T-cell (primary cell): ENCODE measurements around the gene GBP3. TPM values are rescaled to one million over a fixed set of nuclear protein-coding genes. Genes with fewer than 3 reads are reported as not detected.
A peak's percentile ranks its signal among the peaks of the same experiment; 100 is the strongest.
"Not testable (repeated sequence)": the region's sequence is repeated elsewhere in the genome, so short reads cannot be mapped to it uniquely, and the experiment has no call there.

Source experiments
- ATAC-seq, 4 experiments: fragments of 200-7000 bp in 3 of 4; fragments of 150-1000 bp in 1 of 4; cut with Tn5 transposase; replicated peaks in 1 of 4; 1 replicate in 3 of 4; 2 replicates in 1 of 4; pipeline ENCODE4 v1.10.0; 2021; ENCODE audit warnings: moderate library complexity in 3 of 4, mild to moderate bottlenecking in 2 of 4, moderate number of reproducible peaks in 1 of 4
- CTCF ChIA-PET, 2 donors: fragments of 300-600 bp; sonication (Branson Sonifier 250); formaldehyde crosslinking; loops; one replicate each; lab custom pipeline; 2022; ENCODE audit warnings: antibody characterized with exemption in 2 of 2; lab: Charles Lee
- POLR2A ChIA-PET, 2 donors: fragments of 300-600 bp; sonication (Branson Sonifier 250); formaldehyde crosslinking; loops; one replicate each; lab custom pipeline; 2022; ENCODE audit warnings: antibody characterized with exemption in 2 of 2; lab: Charles Lee
- DNase-seq, 35 experiments: peaks; one replicate each; pipeline versions ENCODE4 v3.0.0 to v3.0.0-alpha.2; 2013 to 2023
- H3K27ac ChIP-seq: one replicate; pipeline ENCODE4 v1.5.1; 2013; ENCODE audit warnings: low read length
- H3K27me3 ChIP-seq, 2 experiments: replicated peaks in 1 of 2; 1 replicate in 1 of 2; 2 replicates in 1 of 2; pipeline versions ENCODE4 v1.6.1 to v1.7.0; 2013; ENCODE audit warnings: low read length in 1 of 2, mixed read lengths in 1 of 2; ENCODE audit not compliant: control insufficient read depth in 2 of 2, insufficient read depth in 2 of 2; ENCODE audit errors: extremely low read depth in 1 of 2
- H3K36me3 ChIP-seq, 2 donors: 1 replicate in 1 of 2; 2 replicates in 1 of 2; pipeline versions ENCODE4 v1.6.1 to v1.7.0; 2013; ENCODE audit warnings: low read length in 1 of 2; ENCODE audit not compliant: control insufficient read depth in 2 of 2, insufficient read depth in 1 of 2; ENCODE audit errors: extremely low read depth in 1 of 2
- H3K4me1 ChIP-seq, 2 experiments: 1 replicate in 1 of 2; 2 replicates in 1 of 2; pipeline versions ENCODE4 v1.6.1 to v1.7.0; 2013; ENCODE audit warnings: low read length in 2 of 2, mixed read lengths in 1 of 2; ENCODE audit not compliant: insufficient read depth in 2 of 2, control insufficient read depth in 1 of 2; ENCODE audit errors: extremely low read depth in 1 of 2
- H3K4me3 ChIP-seq, 2 donors: 1 replicate in 1 of 2; 2 replicates in 1 of 2; pipeline versions ENCODE4 v1.5.1 to v1.7.0; 2013; ENCODE audit warnings: mild to moderate bottlenecking in 2 of 2, low read length in 1 of 2, moderate library complexity in 1 of 2; ENCODE audit not compliant: control insufficient read depth in 1 of 2; ENCODE audit errors: extremely low read depth in 1 of 2
- H3K9me3 ChIP-seq: 2 replicates; pipeline ENCODE4 v1.7.0; 2013
- H3K27ac Mint-ChIP-seq, 2 donors: one replicate each; pipeline ENCODE4 v1.8.0; 2020 to 2021; ENCODE audit warnings: mild to moderate bottlenecking in 2 of 2, mixed read lengths in 2 of 2
- H3K27me3 Mint-ChIP-seq, 2 donors: one replicate each; pipeline ENCODE4 v1.8.0; 2021 to 2022; ENCODE audit warnings: mixed read lengths in 2 of 2
- H3K36me3 Mint-ChIP-seq: one replicate; pipeline ENCODE4 v1.8.0; 2021; ENCODE audit warnings: mixed read lengths
- H3K4me1 Mint-ChIP-seq, 3 donors: one replicate each; pipeline ENCODE4 v1.8.0; 2020 to 2022; ENCODE audit warnings: mixed read lengths in 3 of 3, mild to moderate bottlenecking in 1 of 3
- H3K4me3 Mint-ChIP-seq, 3 donors: one replicate each; pipeline ENCODE4 v1.8.0; 2020 to 2022; ENCODE audit warnings: mild to moderate bottlenecking in 3 of 3, mixed read lengths in 3 of 3, moderate library complexity in 3 of 3
- H3K9me3 Mint-ChIP-seq, 3 donors: one replicate each; pipeline ENCODE4 v1.8.0; 2020 to 2022; ENCODE audit warnings: mixed read lengths in 3 of 3
- WGBS: methylation state at CpG from one replicate; pipeline ENCODE4 v1.1.5; 2013; ENCODE audit warnings: missing lambda C conversion rate; ENCODE audit not compliant: insufficient coverage; 5-methylcytosine and 5-hydroxymethylcytosine counted together
- total RNA-seq, 35 experiments: library from RNA in 6 of 35; stranded (reverse) in 6 of 35; fragments of 120-200 nt in 1 of 35; gene quantifications; one replicate each; pipeline versions ENCODE4 v1.2.1 to v1.2.4 and lab custom pipeline; 2013 to 2026

The GBP3 gene
- total RNA-seq, 5 donors from 2014 or later (not counting 1 experiment from before 2014, with no cell fraction given): 26.7 to 52.0 (median 39.2) TPM

DNA sequence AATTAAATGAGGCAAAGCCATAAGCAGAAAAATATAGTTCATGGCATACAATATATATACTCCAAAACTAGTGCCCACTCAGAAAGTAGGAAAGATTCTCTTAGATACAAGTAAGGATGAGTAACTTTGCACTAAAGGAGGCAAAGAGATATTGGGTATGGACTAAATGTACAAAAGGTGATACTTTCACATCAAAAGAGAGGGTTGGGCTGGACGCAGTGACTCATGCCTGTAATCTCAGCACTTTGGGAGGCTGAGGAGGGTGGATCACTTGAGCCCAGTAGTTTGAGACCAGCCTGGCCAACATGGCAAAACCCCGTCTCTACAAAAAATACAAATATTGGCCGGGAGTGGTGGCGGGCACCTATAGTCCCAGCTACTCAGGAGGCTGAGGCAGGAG lies 37.0 kb downstream of the GBP3 start:
- no peaks in the 10 kb centered on the region for H3K9me3 ChIP-seq
- Mint-ChIP-seq H3K36me3 (peaks cover 24% of the 10 kb centered on the region), H3K4me3 (no peak overlapping the region), H3K9me3 (no peaks in the 10 kb centered on the region), H3K27me3 (no peaks in the 10 kb centered on the region), H3K27ac (peak overlapping the region; percentile 81 to 92), H3K4me1 (peaks cover 71 to 83% (median 80%) of the 10 kb centered on the region in 3 donors)
- DNase-seq (no peak), ATAC-seq (no peak)
- no peaks in the 10 kb centered on the region for H3K27me3 ChIP-seq
- H3K36me3 ChIP-seq: peaks cover 0 to 43% of the 10 kb centered on the region in 2 donors
- H3K4me3 ChIP-seq: no peak overlapping the region
- peaks cover 5 to 22% of the 10 kb centered on the region in 2 experiments for H3K4me1 ChIP-seq
- ChIA-PET CTCF (interaction anchor here (0.6 to 3.4 kb wide), 7 partner anchors 13 to 468 kb away, joined by 3 to 32 read pairs (median 9); partner anchors contain the start of gene GBP3 (in 1 of the 2)), POLR2A (no interaction called here)
- 92% methylated on average over 2 of the region's 4 CpGs for WGBS
- H3K27ac ChIP-seq: peak overlapping the region; percentile 49

DNA sequence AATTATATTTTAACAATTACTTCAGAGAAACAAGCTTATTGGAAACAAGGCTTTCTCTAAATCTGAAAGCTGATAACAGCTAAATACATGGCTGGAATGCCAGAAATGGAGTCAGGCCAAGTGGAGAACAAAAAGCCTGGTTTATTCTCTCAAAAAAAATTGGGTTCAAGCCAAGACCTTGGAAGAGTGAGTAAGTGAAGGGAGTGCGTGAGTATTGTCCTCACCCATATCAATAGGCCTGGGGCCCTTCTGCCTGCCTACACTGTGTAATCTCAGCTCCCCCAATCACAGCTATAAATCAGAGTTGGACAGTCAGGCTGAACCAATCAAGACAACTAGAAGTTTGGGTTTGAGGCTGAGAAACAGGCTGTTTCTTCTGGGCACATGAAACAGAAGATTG lies 37.6 kb downstream of the GBP3 start:
- Histone ChIP-seq H3K27me3 (no peaks in the 10 kb centered on the region), H3K4me3 (no peak overlapping the region), H3K9me3 (no peaks in the 10 kb centered on the region), H3K36me3 (peaks cover 0 to 45% of the 10 kb centered on the region in 2 donors), H3K4me1 (peaks cover 5 to 19% of the 10 kb centered on the region in 2 experiments), H3K27ac (peak overlapping the region; percentile 49)
- peak overlapping the region; percentile 81 to 92 for H3K27ac Mint-ChIP-seq
- WGBS: no CpG with 5 or more reads among the region's 1 CpG
- peak overlapping the region in 1 of 3 donors; percentile 35 for H3K4me3 Mint-ChIP-seq
- POLR2A ChIA-PET: interaction anchor here (0.8 to 1.7 kb wide), 2 partner anchors 37 to 644 kb away, joined by 3 to 10 read pairs; partner anchors contain the start of gene GBP3 (in 1 of the 2)
- no peak for DNase-seq
- peak in 1 of 4 experiments; percentile 35 for ATAC-seq
- H3K27me3 Mint-ChIP-seq: no peaks in the 10 kb centered on the region
- H3K4me1 Mint-ChIP-seq: peaks cover 68 to 81% (median 78%) of the 10 kb centered on the region in 3 donors
- H3K9me3 Mint-ChIP-seq: no peaks in the 10 kb centered on the region
- CTCF ChIA-PET: interaction anchor here (0.7 to 3.4 kb wide), 26 partner anchors 10 to 604 kb away, joined by 3 to 32 read pairs (median 6); partner anchors contain the start of gene GBP3 (in 1 of the 2)
- peaks cover 27% of the 10 kb centered on the region for H3K36me3 Mint-ChIP-seq

DNA sequence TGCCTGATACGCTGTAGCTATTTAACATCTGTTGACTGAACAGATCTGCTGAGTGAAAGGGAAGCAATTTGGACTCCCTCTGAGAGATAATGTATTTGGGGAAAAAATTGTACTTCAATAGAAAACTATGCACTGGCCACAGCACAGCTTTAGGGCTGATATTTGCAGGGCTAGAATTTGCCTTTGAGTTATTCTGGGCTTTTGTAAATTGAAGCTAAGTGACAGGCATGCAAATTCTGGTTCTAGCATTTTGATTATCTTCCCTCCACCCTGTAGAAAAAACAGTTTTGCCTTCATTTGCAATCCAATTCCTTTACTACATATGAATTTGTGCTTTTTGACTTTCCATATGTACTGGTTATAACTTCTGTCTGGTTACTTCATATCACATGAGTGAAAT lies 38.1 kb downstream of the GBP3 start:
- no peak for DNase-seq
- Histone ChIP-seq H3K4me1 (peaks cover 4 to 15% of the 10 kb centered on the region in 2 experiments), H3K36me3 (peaks cover 0 to 49% of the 10 kb centered on the region in 2 donors), H3K27ac (peak overlapping the region; percentile 49), H3K9me3 (no peaks in the 10 kb centered on the region), H3K27me3 (no peaks in the 10 kb centered on the region), H3K4me3 (peak overlapping the region in 1 of 2 donors; percentile 2)
- no peaks in the 10 kb centered on the region for H3K27me3 Mint-ChIP-seq
- no CpG with 5 or more reads among the region's 1 CpG for WGBS
- H3K36me3 Mint-ChIP-seq: peaks cover 31% of the 10 kb centered on the region
- peak overlapping the region; percentile 81 to 92 for H3K27ac Mint-ChIP-seq
- peak overlapping the region in 1 of 3 donors; percentile 35 for H3K4me3 Mint-ChIP-seq
- ChIA-PET CTCF (interaction anchor here (0.7 to 3.4 kb wide), 53 partner anchors 9 to 778 kb away, joined by 3 to 32 read pairs (median 5); partner anchors contain the start of genes GBP1 (in 2 of the 2), GBP2 (in 1 of the 2), GBP3 (in 1 of the 2) and GBP4 (in 1 of the 2)), POLR2A (interaction anchor here (0.6 to 1.7 kb wide), 7 partner anchors 14 to 1045 kb away, joined by 3 to 12 read pairs (median 4); partner anchors contain the start of gene GBP3 (in 1 of the 2))
- H3K9me3 Mint-ChIP-seq: no peaks in the 10 kb centered on the region
- H3K4me1 Mint-ChIP-seq: peaks cover 69 to 81% (median 78%) of the 10 kb centered on the region in 3 donors
- peak in 1 of 4 experiments; percentile 13 for ATAC-seq

DNA sequence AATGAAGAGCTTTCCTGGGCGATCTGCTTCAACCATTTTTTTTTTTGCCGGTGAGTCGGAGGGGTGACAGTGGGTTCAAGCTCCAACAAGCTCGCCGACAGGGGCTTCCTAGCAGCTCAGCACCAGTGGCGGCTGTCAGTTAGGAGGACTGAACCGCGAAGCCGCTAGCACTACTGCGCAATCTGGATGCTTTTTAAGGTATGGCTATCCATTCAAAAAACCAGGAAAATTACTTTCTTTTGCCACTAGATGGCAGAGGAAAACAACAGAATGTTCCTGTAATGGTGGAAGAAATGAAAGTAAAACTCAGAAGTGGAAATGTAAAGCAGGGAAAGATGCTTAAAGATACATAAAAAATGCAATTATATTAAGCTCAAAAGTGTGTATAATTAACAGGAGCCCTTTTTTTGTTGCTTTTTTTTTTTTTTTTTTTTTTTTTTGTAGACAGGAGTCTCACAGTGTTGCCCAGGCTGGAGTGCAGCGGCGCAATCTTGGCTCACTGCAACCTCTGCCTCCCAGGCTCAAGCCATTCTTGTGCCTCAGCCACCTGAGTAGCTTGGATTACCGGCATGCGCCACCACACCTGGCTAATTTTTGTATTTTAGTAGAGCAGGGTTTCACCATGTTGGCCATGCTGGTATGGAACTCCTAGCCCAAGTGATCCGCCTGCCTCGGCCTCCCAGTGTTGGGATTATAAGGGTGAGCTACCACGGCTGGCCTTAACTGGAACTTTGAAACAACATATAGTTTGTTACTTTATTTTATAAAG lies 38.7 kb downstream of the GBP3 start:
- Mint-ChIP-seq H3K36me3 (peaks cover 37% of the 10 kb centered on the region), H3K27me3 (no peaks in the 10 kb centered on the region), H3K27ac (peak overlapping the region; percentile 81 to 92), H3K4me3 (peak overlapping the region; percentile 18 to 39 (median 38)), H3K9me3 (no peaks in the 10 kb centered on the region), H3K4me1 (peaks cover 70 to 80% (median 77%) of the 10 kb centered on the region in 3 donors)
- POLR2A ChIA-PET: interaction anchor here (0.6 to 1.7 kb wide), 13 partner anchors 13 to 1649 kb away, joined by 3 to 33 read pairs (median 4); partner anchors contain the start of gene GBP3 (in 1 of the 2)
- Histone ChIP-seq H3K27ac (peak overlapping the region; percentile 49), H3K36me3 (peaks cover 0 to 50% of the 10 kb centered on the region in 2 donors), H3K4me1 (peaks cover 2 to 12% of the 10 kb centered on the region in 2 experiments), H3K4me3 (peak overlapping the region in 1 of 2 donors; percentile 2), H3K9me3 (no peaks in the 10 kb centered on the region), H3K27me3 (no peaks in the 10 kb centered on the region)
- DNase-seq (peak in 14 of 35 experiments; percentile 10 to 79 (median 23)), ATAC-seq (peak; percentile 64 to 82 (median 70))
- 80% methylated on average over 8 of the region's 17 CpGs for WGBS
- CTCF ChIA-PET: interaction anchor here (0.6 to 3.4 kb wide), 64 partner anchors 8 to 778 kb away, joined by 3 to 32 read pairs (median 5); partner anchors contain the start of genes GBP1 (in 2 of the 2), GBP2 (in 1 of the 2), GBP3 (in 1 of the 2) and GBP4 (in 1 of the 2)

DNA sequence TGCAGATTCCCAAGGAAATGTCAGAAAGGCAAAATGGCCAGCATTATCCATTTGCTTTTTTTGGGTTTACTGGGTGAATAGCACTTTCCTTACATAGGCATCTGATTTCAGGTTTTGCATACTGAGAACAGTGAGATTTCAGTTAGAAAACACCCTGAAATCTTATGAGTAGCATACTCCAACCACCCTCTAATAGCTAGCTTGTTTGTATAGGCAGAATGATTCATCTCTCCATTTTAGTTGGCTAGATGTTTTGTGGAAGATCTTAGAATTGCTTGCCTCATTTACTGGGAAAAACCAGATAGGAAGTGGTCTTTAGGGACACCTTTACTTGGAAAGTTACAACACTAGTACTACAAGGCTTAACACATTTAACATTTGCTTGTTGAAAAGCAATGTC lies 40.6 kb downstream of the GBP3 start:
- H3K36me3 Mint-ChIP-seq: peaks cover 39% of the 10 kb centered on the region
- peak overlapping the region in 1 of 2 donors; percentile 8 for H3K27ac Mint-ChIP-seq

DNA sequence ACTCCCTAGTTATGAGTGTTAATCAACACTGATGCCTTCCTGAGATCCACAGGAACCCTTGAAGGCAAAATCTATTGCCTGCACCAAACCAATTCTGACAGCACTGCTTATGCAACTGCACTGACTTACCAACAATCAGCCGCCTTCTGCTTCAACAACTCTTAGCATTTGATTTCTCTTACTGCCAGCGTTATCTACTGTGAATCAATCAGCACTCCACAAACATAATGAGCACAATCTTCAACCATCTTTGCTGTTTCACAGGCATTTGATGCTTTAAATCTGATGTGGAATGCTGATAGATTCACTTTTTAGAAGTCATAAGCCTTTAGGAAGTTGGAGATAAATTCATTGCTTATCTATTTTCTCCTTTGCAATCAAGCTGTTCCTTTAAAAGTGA lies 41.2 kb downstream of the GBP3 start:
- not testable (repeated sequence) for H3K27me3 ChIP-seq, H3K27me3 Mint-ChIP-seq, H3K27ac ChIP-seq, H3K4me3 ChIP-seq, H3K9me3 ChIP-seq, ATAC-seq, H3K27ac Mint-ChIP-seq, H3K9me3 Mint-ChIP-seq, H3K4me3 Mint-ChIP-seq, DNase-seq
- Histone ChIP-seq H3K36me3 (peaks cover 0 to 46% of the 10 kb centered on the region in 2 donors), H3K4me1 (peaks cover 2 to 12% of the 10 kb centered on the region in 2 experiments)
- POLR2A ChIA-PET: interaction anchor here (0.5 to 0.9 kb wide), 2 partner anchors 10 kb away, joined by 3 to 4 read pairs; no protein-coding TSS in a partner anchor
- CTCF ChIA-PET: interaction anchor here in 1 of 2 donors (1.1 kb wide), 1 partner anchor 8 kb away, joined by 3 read pairs; no protein-coding TSS in a partner anchor
- H3K36me3 Mint-ChIP-seq: peaks cover 39% of the 10 kb centered on the region
- peaks cover 65 to 69% (median 65%) of the 10 kb centered on the region in 3 donors for H3K4me1 Mint-ChIP-seq
- 84% methylated on average over 2 of the region's 2 CpGs for WGBS

More for the DNA sequence above, 40.6 kb downstream of the GBP3 start:
- no peak overlapping the region for H3K4me3 ChIP-seq
- ATAC-seq: no peak
- CTCF ChIA-PET: interaction anchor here in 1 of 2 donors (1.1 to 1.3 kb wide), 2 partner anchors 9 kb away, joined by 3 read pairs; no protein-coding TSS in a partner anchor
- H3K27ac ChIP-seq: no peak overlapping the region
- H3K36me3 ChIP-seq: peaks cover 0 to 52% of the 10 kb centered on the region in 2 donors
- Mint-ChIP-seq H3K4me3 (no peak overlapping the region), H3K4me1 (peaks cover 65 to 73% (median 71%) of the 10 kb centered on the region in 3 donors), H3K27me3 (no peaks in the 10 kb centered on the region), H3K9me3 (no peaks in the 10 kb centered on the region)
- POLR2A ChIA-PET: no interaction called here
- no peak for DNase-seq
- no peaks in the 10 kb centered on the region for H3K27me3 ChIP-seq
- H3K4me1 ChIP-seq: peaks cover 2 to 12% of the 10 kb centered on the region in 2 experiments
- H3K9me3 ChIP-seq: no peaks in the 10 kb centered on the region
